Measurements from ENCODE around the gene PHAX. TPM values are rescaled to one million over a fixed set of nuclear protein-coding genes. Genes with fewer than 3 reads are reported as not detected.

The PHAX gene
- total and polyA plus RNA-seq, 10 of the 15 experiments (the other 5 are each of a cell fraction or from before 2014, with no cell fraction given): 28.2 to 88.7 (median 60.3) TPM

DNA sequence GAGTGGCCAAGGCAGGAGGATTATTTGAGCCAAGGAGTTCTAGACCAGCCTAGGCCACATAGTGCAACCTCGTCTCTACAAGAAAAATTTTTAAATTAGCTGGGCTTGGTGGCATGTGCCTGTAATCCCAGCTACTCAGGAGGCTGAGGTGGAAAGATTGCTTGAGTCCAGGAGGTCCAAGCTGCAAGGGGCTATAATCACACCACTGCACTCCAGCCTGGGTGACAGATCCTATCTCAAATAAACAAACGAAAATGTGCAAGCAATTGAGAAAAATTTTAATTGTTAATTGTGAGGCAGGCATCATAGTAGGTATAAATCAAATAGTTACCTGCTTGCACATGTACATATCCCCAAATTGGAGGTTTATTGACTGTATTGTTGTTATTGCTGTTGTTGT lies 21.0 kb upstream of the PHAX start:
- no peak overlapping the region for H3K4me2 ChIP-seq (ENCODE audit: control insufficient read depth, insufficient read depth)
- no peak overlapping the region for H3K4me3 ChIP-seq
- H3K79me2 ChIP-seq (ENCODE audit: control insufficient read depth, insufficient read depth, low read length): no peaks in the 10 kb centered on the region
- no peaks in the 10 kb centered on the region for H4K20me1 ChIP-seq (ENCODE audit: control insufficient read depth, insufficient read depth)
- H3K4me1 ChIP-seq (ENCODE audit: control insufficient read depth, insufficient read depth, low read length): no peaks in the 10 kb centered on the region
- H3K9me3 ChIP-seq (replicated peaks; ENCODE audit: control insufficient read depth, insufficient read depth, low read length): no peaks in the 10 kb centered on the region
- in situ Hi-C loops (cut with MboI) (no loop called here), intact Hi-C loops (cut with micrococcal nuclease; ENCODE audit: unreplicated experiment) (no loop called here)
- no peak overlapping the region for H3K27ac ChIP-seq (ENCODE audit: control insufficient read depth, insufficient read depth)
- no TSS peak for BruUV-seq (replicated peaks)
- ChIA-PET SMC1A (ENCODE audit: uncharacterized antibody, unreplicated experiment) (no interaction called here), RAD21 (ENCODE audit: unreplicated experiment) (interaction anchor here (1.3 kb wide), 1 partner anchor 47 kb away, joined by 3 read pairs; no protein-coding TSS in a partner anchor), POLR2A (no interaction called here), CTCF (interaction anchor here (0.7 kb wide), 1 partner anchor 347 kb away, joined by 3 read pairs; no protein-coding TSS in a partner anchor)
- no peaks in the 10 kb centered on the region for H3K27me3 ChIP-seq (replicated peaks in 1 of 2; ENCODE audit: control insufficient read depth in 2 of 2, insufficient read depth in 2 of 2, low read length in 1 of 2)
- H3K9ac ChIP-seq (ENCODE audit: control insufficient read depth, insufficient read depth, low read length): no peak overlapping the region
- WGBS (ENCODE audit: insufficient coverage, insufficient replicate concordance, low lambda C conversion rate, missing lambda C conversion rate): 13% methylated on average over 2 of the region's 2 CpGs
- H2AFZ ChIP-seq (ENCODE audit: control insufficient read depth, low read depth, low read length): no peak overlapping the region
- no peaks in the 10 kb centered on the region for H3K36me3 ChIP-seq (ENCODE audit: control insufficient read depth in 2 of 2, insufficient read depth in 2 of 2, low read length in 1 of 2)
- DNase-seq (ENCODE audit: low read depth, low spot score): no peak
- TF ChIP-seq TCF7 (IDR thresholded peaks at IDR 0.05; ENCODE audit: borderline replicate concordance) (no peak), GATAD2B (conservative IDR thresholded peaks at IDR 0.05; ENCODE audit: low read depth) (no peak), RAD21 (IDR thresholded peaks at IDR 0.05; ENCODE audit: insufficient read depth, low read depth, low read length) (no peak), HDAC6 (IDR thresholded peaks at IDR 0.05; ENCODE audit: unreplicated experiment) (no peak), CBX5 (IDR thresholded peaks at IDR 0.05; ENCODE audit: low read depth) (no peak), BHLHE40 (IDR thresholded peaks at IDR 0.05; ENCODE audit: borderline replicate concordance in 1 of 2, low read depth in 2 of 2, low read length in 1 of 2) (no peak), SIN3A (IDR thresholded peaks at IDR 0.05; ENCODE audit: low read depth, low read length) (no peak), STAT3 (IDR thresholded peaks at IDR 0.05; ENCODE audit: low read depth, low read length) (no peak), MXI1 (IDR thresholded peaks at IDR 0.05; ENCODE audit: low read depth, low read length) (no peak), MTA2 (IDR thresholded peaks at IDR 0.05; ENCODE audit: low read depth) (no peak), IKZF2 (IDR thresholded peaks at IDR 0.05) (no peak)
- TF ChIP-seq, protein P1, sequence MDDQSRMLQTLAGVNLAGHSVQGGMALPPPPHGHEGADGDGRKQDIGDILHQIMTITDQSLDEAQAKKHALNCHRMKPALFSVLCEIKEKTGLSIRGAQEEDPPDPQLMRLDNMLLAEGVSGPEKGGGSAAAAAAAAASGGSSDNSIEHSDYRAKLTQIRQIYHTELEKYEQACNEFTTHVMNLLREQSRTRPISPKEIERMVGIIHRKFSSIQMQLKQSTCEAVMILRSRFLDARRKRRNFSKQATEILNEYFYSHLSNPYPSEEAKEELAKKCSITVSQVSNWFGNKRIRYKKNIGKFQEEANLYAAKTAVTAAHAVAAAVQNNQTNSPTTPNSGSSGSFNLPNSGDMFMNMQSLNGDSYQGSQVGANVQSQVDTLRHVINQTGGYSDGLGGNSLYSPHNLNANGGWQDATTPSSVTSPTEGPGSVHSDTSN (IDR thresholded peaks at IDR 0.05; ENCODE audit: insufficient replicate concordance, low read depth, low read length): no peak
- TF ChIP-seq, protein P2, sequence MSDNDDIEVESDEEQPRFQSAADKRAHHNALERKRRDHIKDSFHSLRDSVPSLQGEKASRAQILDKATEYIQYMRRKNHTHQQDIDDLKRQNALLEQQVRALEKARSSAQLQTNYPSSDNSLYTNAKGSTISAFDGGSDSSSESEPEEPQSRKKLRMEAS (IDR thresholded peaks at IDR 0.05; ENCODE audit: low read depth, low read length): no peak
- TF ChIP-seq, protein P3, sequence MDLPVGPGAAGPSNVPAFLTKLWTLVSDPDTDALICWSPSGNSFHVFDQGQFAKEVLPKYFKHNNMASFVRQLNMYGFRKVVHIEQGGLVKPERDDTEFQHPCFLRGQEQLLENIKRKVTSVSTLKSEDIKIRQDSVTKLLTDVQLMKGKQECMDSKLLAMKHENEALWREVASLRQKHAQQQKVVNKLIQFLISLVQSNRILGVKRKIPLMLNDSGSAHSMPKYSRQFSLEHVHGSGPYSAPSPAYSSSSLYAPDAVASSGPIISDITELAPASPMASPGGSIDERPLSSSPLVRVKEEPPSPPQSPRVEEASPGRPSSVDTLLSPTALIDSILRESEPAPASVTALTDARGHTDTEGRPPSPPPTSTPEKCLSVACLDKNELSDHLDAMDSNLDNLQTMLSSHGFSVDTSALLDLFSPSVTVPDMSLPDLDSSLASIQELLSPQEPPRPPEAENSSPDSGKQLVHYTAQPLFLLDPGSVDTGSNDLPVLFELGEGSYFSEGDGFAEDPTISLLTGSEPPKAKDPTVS (IDR thresholded peaks at IDR 0.05; ENCODE audit: low read depth, low read length): no peak
- no peak for FAIRE-seq
- ATAC-seq: no peak

All from GM12878 (cell line).